ENCODE results near the gene ZC3HAV1L.
A peak's percentile ranks its signal among the peaks of the same experiment; 100 is the strongest.
"Not testable (repeated sequence)": the region's sequence is repeated elsewhere in the genome, so short reads cannot be mapped to it uniquely, and the experiment has no call there.

The ZC3HAV1L gene

GRCh38 chr7:139016931-139017511, 18.8 kb downstream of the ZC3HAV1L start:
- peak; percentile 77 for DNase-seq (ENCODE audit: low spot score)

- DNase-seq (ENCODE audit: low spot score), result no peak
These were observed 24.5 kb downstream of the ZC3HAV1L start for GRCh38 chr7:139011373-139011772.

- DNase-seq (ENCODE audit: low spot score), result no peak
These were observed 31.3 kb downstream of the ZC3HAV1L start for GRCh38 chr7:139004321-139005090.

- no peak for DNase-seq (ENCODE audit: low spot score)
These were observed 36.4 kb downstream of the ZC3HAV1L start for GRCh38 chr7:138999414-138999813.

GRCh38 chr7:138992052-138992531, 43.8 kb downstream of the ZC3HAV1L start:
- no peak for DNase-seq (ENCODE audit: low spot score)

- no peak for DNase-seq (ENCODE audit: low spot score)
These were observed 48.2 kb downstream of the ZC3HAV1L start for GRCh38 chr7:138987686-138988085.

- DNase-seq (ENCODE audit: low spot score), result no peak
These were observed 53.6 kb downstream of the ZC3HAV1L start for GRCh38 chr7:138982204-138982623.

- DNase-seq (ENCODE audit: low spot score), result no peak
These were observed 54.3 kb downstream of the ZC3HAV1L start, which contains the start of gene KIAA1549 for GRCh38 chr7:138981332-138982203. Gene KIAA1549, minus strand, starts transcription at chr7:138981389. Its CDS starts 120 bp downstream, at chr7:138981269.

- DNase-seq (ENCODE audit: low spot score), result no peak
These were observed 55.1 kb downstream of the ZC3HAV1L start for GRCh38 chr7:138980563-138981291.

GRCh38 chr7:138979988-138980562, 55.8 kb downstream of the ZC3HAV1L start:
- no peak for DNase-seq (ENCODE audit: low spot score)

- no peak for DNase-seq (ENCODE audit: low spot score)
These were observed 56.4 kb downstream of the ZC3HAV1L start for GRCh38 chr7:138979226-138979979.

GRCh38 chr7:138978541-138979184, 57.2 kb downstream of the ZC3HAV1L start:
- DNase-seq (ENCODE audit: low spot score), result no peak

GRCh38 chr7:138976161-138976560, 59.7 kb downstream of the ZC3HAV1L start:
- not testable (repeated sequence) for DNase-seq (ENCODE audit: low spot score)
